Subcutaneous adipose tissue (tissue), 4 donors: ENCODE data around the gene UBE2D4. TPM values are rescaled to one million over a fixed set of nuclear protein-coding genes. Genes with fewer than 3 reads are reported as not detected.

Experiments used
- CTCF ChIP-seq: fragments of 450-650 bp; IDR thresholded peaks from one replicate; pipeline ENCODE4 v1.5.1; 2016; ENCODE audit warnings: low read depth, mild to moderate bottlenecking, control low read depth, antibody characterized with exemption, moderate library complexity
- total RNA-seq, 4 donors: library from RNA; depleted of rRNA; stranded (reverse); fragments of >200 nt; gene quantifications; one replicate each; pipeline ENCODE4 v1.1.0, GENCODE V29; 2016

Gene UBE2D4
- total RNA-seq, 4 donors from 2014 or later, result 16.6 to 39.0 (median 25.9) TPM

- TF ChIP-seq CTCF, result no peak
Measured at GRCh38 chr7:43921423-43921822, 4.8 kb upstream of the UBE2D4 start.

GRCh38 chr7:43922726-43923125 lies 3.5 kb upstream of the UBE2D4 start:
- TF ChIP-seq CTCF, result no peak

- TF ChIP-seq CTCF, result no peak
Measured at GRCh38 chr7:43926798-43927123, 525 bp downstream of the UBE2D4 start.

GRCh38 chr7:43927810-43928209 lies 1.6 kb downstream of the UBE2D4 start:
- no peak for TF ChIP-seq CTCF

GRCh38 chr7:43929529-43930457 lies 3.6 kb downstream of the UBE2D4 start:
- TF ChIP-seq CTCF, result no peak

GRCh38 chr7:43931346-43931745 lies 5.1 kb downstream of the UBE2D4 start:
- no peak for TF ChIP-seq CTCF

- no peak for TF ChIP-seq CTCF
Measured at GRCh38 chr7:43933902-43934560, 7.8 kb downstream of the UBE2D4 start.
